ENCODE data around the gene GTPBP2. TPM values are rescaled to one million over a fixed set of nuclear protein-coding genes. Genes with fewer than 3 reads are reported as not detected.

The GTPBP2 gene
- total RNA-seq, 1 experiment from 2014 or later: 70.8 TPM

DNA sequence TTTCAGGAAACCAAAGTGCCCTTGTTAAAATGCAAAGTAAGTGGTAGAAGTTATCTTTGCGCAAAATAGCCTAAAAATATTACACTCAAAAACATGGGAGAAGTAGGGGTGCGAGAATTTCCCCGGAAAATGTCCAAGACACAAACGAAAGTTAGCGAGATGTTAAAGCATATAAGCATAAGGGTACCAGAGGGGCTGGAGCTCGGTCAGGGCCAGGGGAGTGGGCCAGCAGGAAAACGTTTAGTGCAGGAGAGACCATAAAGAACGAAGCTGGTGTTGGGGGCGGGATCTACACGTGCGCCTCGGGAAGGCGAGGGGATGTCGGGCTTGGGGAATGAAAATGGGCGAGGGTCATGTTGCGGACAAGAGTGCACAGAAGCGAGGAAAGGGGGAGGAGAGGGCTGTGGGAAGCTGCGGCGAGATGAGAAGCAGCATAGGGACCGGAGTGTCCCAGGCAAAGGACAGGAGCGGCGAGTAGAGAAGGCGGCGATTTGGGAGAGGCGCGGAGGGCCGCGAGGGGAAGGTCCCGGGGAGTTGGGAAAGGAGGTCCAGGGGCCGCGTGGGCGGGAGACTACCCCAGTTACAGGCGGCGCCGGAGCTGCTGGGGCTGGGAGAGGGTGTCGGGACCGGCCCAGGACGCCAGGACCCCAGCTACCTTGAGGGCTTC is 53.8 kb downstream of the GTPBP2 start:
- Histone ChIP-seq H3K9me2 (ENCODE audit: insufficient read depth) (no peaks in the 10 kb centered on the region), H3K36me3 (ENCODE audit: low read depth) (peaks cover 25% of the 10 kb centered on the region; the same call in 1 of the 2 replicates), H2AFZ (peak overlapping the region; percentile 96), H3K4me2 (peak overlapping the region; percentile 96), H3K79me2 (ENCODE audit: low read depth) (peaks cover 66% of the 10 kb centered on the region), H3K27ac (peak overlapping the region; percentile 33; the same call in 1 of the 2 replicates), H3K4me1 (replicated peaks; ENCODE audit: insufficient read depth) (peaks cover 38% of the 10 kb centered on the region), H3K9me3 (ENCODE audit: insufficient read depth, low read depth) (no peaks in the 10 kb centered on the region), H3K4me3 (peak overlapping the region; percentile 71), H3K27me3 (ENCODE audit: insufficient read depth, low read depth) (no peaks in the 10 kb centered on the region), H3F3A (ENCODE audit: insufficient read depth, low read depth) (peaks cover 39% of the 10 kb centered on the region; the same call in 1 of the 2 replicates), H4K20me1 (ENCODE audit: insufficient read depth) (no peaks in the 10 kb centered on the region)
- TF ChIP-seq CTCF (conservative IDR thresholded peaks at IDR 0.05) (no peak), EZH2 (IDR thresholded peaks at IDR 0.05; ENCODE audit: low read depth) (no peak)
- CTCF ChIA-PET: no interaction called here
- BruUV-seq (replicated peaks): no TSS peak
- POLR2A ChIA-PET (ENCODE audit: unreplicated experiment): interaction anchor here (0.6 kb wide), 2 partner anchors 51 to 54 kb away, joined by 3 to 4 read pairs; partner anchors contain the start of gene GTPBP2
- no peak for DNase-seq
- intact Hi-C loops (cut with micrococcal nuclease; ENCODE audit: unreplicated experiment): no loop called here

- TSS peak; percentile 21 for BruUV-seq (replicated peaks)
Measured at GRCh38 chr6:43572015-43572414, 57.0 kb downstream of the GTPBP2 start.

More at GRCh38 chr6:43572015-43572414, 57.0 kb downstream of the GTPBP2 start:
- POLR2A ChIA-PET (ENCODE audit: unreplicated experiment): no interaction called here
- intact Hi-C loops (cut with micrococcal nuclease; ENCODE audit: unreplicated experiment): no loop called here
- Histone ChIP-seq H3K4me3 (no peak overlapping the region), H3K79me2 (ENCODE audit: low read depth) (peaks cover 39% of the 10 kb centered on the region), H3F3A (ENCODE audit: insufficient read depth, low read depth) (peaks cover 38% of the 10 kb centered on the region; the same call in 1 of the 2 replicates), H4K20me1 (ENCODE audit: insufficient read depth) (peaks cover 2% of the 10 kb centered on the region; the same call in 1 of the 2 replicates), H3K36me3 (ENCODE audit: low read depth) (peaks cover 39% of the 10 kb centered on the region), H3K4me2 (no peak overlapping the region), H2AFZ (no peak overlapping the region), H3K4me1 (replicated peaks; ENCODE audit: insufficient read depth) (peaks cover 21% of the 10 kb centered on the region), H3K9me3 (ENCODE audit: insufficient read depth, low read depth) (no peaks in the 10 kb centered on the region), H3K27ac (peak overlapping the region; percentile 77), H3K27me3 (ENCODE audit: insufficient read depth, low read depth) (no peaks in the 10 kb centered on the region), H3K9me2 (ENCODE audit: insufficient read depth) (no peaks in the 10 kb centered on the region)
- DNase-seq: no peak
- CTCF ChIA-PET: no interaction called here
- TF ChIP-seq EZH2 (IDR thresholded peaks at IDR 0.05; ENCODE audit: low read depth): no peak
- TF ChIP-seq CTCF (conservative IDR thresholded peaks at IDR 0.05): no peak

All from PC-9 (cell line).